AG10803 (cell line): ENCODE data around the gene TPSD1.
"Not testable (repeated sequence)": the region's sequence is repeated elsewhere in the genome, so short reads cannot be mapped to it uniquely, and the experiment has no call there.

ENCODE experiments used
- DNase-seq: peaks from one replicate; pipeline ENCODE4 v3.0.0; 2010; ENCODE audit warnings: low read depth
- H3K4me3 ChIP-seq: 2 replicates; pipeline ENCODE4 v1.5.1; 2011; ENCODE audit warnings: mild to moderate bottlenecking, low read length, control low read depth
- TF ChIP-seq, protein P1 (sequence below): conservative IDR thresholded peaks from 2 replicates; pipeline ENCODE4 v1.5.1; 2011; ENCODE audit warnings: mild to moderate bottlenecking, low read length, control low read depth, inconsistent platforms

Gene TPSD1

GRCh38 chr16:1221628-1222552 lies 34.0 kb upstream of the TPSD1 start:
- DNase-seq, result no peak
- TF ChIP-seq, protein P1, sequence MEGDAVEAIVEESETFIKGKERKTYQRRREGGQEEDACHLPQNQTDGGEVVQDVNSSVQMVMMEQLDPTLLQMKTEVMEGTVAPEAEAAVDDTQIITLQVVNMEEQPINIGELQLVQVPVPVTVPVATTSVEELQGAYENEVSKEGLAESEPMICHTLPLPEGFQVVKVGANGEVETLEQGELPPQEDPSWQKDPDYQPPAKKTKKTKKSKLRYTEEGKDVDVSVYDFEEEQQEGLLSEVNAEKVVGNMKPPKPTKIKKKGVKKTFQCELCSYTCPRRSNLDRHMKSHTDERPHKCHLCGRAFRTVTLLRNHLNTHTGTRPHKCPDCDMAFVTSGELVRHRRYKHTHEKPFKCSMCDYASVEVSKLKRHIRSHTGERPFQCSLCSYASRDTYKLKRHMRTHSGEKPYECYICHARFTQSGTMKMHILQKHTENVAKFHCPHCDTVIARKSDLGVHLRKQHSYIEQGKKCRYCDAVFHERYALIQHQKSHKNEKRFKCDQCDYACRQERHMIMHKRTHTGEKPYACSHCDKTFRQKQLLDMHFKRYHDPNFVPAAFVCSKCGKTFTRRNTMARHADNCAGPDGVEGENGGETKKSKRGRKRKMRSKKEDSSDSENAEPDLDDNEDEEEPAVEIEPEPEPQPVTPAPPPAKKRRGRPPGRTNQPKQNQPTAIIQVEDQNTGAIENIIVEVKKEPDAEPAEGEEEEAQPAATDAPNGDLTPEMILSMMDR, result no peak
- H3K4me3 ChIP-seq, result no peak overlapping the region

DNA sequence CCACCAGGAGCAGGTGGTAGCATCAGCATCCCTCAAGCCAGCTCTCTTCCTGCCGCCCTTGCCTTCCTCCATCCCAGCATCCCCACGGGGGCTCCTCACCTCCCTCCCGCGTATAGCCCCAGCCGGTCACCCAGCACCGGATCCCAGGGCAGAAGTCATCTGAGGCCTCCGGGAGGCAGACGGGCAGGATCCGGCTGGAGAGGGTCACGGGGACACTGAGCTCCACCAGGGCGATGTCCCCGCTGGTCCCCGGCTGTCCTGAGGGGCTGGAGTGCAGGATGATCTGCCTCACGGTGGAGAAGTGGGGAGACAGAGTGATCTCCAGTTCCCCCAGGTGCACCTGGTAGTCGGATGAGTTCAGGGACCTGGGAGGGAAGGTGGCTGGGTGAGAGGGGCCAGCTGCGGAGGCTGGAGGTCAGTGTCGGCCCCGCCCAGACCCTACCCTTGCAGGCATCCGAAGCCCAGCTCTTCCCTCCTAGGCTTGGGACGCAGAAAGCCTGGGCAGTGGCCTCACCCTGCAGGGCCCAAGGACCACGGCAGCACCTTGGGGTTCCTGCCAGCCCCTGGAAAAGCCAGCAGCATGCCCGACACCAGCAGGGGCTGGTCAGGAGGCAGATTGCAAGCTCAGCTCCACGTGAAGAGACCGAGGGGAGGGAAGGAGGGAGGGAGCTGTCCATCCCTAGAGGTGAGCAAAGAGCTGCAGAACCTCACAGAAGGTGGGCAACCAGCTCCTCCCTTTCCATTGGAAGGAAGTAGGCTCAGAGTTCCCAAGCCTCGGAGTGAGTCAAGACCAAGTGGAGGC lies 33.1 kb upstream of the TPSD1 start:
- DNase-seq, result no peak
- TF ChIP-seq, protein P1, result no peak

GRCh38 chr16:1223355-1224214 lies 32.3 kb upstream of the TPSD1 start:
- TF ChIP-seq, protein P1, result no peak
- DNase-seq, result no peak
- H3K4me3 ChIP-seq, result no peak overlapping the region

More for the DNA sequence above, 33.1 kb upstream of the TPSD1 start:
- no peak overlapping the region for H3K4me3 ChIP-seq

DNA sequence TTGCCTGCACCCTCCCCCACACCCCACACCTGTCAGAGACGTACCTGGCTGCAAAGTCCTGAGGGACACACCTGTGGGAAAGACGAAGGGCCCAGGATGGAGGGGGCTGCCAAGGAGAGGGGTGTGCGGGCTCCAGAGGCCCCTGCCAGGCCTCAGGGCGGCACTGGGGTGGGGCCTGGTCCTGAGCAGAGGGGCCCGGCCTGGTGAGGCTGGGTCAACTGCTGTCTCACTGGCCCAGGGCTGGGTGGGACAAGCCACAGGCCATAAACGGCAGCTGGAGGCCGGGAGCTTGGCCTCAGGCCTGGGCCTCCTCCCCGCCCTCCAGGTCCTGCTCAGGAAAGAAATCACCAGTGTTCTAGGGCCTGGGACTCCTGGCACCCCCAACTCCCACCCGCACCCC lies 31.3 kb upstream of the TPSD1 start:
- no peak for DNase-seq
- no peak overlapping the region for H3K4me3 ChIP-seq
- TF ChIP-seq, protein P1, result no peak

- no peak for DNase-seq
- H3K4me3 ChIP-seq, result no peak within 1 kb of the TSS
- TF ChIP-seq, protein P1, result no peak
Measured at GRCh38 chr16:1225051-1225451, 30.8 kb upstream of the TPSD1 start, which contains the start of gene TPSG1. Gene TPSG1 (minus strand): TSS chr16:1225268. CDS start chr16:1225252, 16 bp downstream.

- H3K4me3 ChIP-seq, DNase-seq: not testable (repeated sequence)
Measured at GRCh38 chr16:1225728-1226311, 30.0 kb upstream of the TPSD1 start.

DNA sequence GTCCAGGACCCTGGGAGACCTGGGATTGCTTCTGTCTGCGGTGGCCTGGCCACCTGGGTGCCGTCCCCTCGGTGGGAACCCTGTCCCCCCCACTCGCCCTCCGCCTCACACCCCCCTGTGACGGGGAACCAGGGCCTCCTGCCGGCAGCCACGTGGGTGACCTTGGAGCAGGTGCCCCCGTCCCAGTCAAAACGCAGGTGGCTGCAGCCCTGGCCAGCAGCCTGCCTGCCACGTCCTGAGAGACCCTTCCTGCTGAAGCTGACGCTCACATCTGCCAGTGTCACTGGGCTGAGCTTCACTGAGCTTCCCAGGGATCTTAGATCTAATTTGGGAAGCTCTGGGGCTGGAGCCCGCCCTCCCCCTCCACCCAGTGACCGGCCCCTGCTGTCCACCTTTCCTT lies 29.2 kb upstream of the TPSD1 start:
- H3K4me3 ChIP-seq, DNase-seq: not testable (repeated sequence)

DNA sequence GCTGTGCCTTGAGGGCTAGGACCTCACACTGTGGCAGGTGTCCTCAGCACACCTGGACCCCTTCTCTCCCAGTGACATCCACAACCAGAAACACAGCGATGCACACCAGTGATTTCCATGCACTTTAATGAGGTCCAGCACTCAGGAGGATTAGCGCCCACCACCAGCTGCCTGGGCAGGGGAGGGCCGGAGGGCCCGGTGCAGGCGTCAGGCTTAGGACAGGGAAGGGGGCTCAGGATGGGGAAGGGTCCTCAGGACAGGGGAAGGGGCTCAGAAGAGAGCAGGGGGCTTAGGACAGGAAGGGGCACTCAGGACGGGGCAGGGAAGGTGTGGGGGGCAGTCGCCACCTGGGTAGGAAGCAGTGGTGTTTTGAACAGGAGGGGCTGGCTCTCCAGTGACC lies 27.6 kb upstream of the TPSD1 start:
- DNase-seq, H3K4me3 ChIP-seq: not testable (repeated sequence)

- DNase-seq, H3K4me3 ChIP-seq: not testable (repeated sequence)
Measured at GRCh38 chr16:1229476-1229875, 26.4 kb upstream of the TPSD1 start.

DNA sequence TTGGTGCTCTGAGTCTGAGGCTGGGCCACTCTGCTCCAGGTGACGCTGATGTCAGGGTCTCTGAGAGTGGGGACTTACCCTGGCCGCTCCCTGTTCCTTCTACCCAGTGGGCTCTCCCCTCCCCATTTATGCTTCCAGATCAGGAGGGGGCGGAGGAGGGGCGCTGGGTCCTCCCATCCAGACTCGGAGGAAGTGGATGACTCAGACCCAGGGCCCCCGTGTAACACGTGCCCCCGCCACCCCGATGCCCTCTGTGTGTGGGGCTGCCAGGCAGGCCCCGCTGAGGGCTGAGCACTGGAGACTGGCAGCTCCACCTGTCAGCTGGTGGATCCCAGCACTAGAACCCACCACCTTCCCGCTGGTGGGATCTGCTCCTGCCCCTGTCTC lies 25.8 kb upstream of the TPSD1 start, which contains the start of gene TPSB2:
TSS of gene TPSB2 (minus strand) at position 101 of the 387 bp plus-strand sequence. CDS start 233 bp downstream, outside the sequence.
- not testable (repeated sequence) for DNase-seq, H3K4me3 ChIP-seq

DNA sequence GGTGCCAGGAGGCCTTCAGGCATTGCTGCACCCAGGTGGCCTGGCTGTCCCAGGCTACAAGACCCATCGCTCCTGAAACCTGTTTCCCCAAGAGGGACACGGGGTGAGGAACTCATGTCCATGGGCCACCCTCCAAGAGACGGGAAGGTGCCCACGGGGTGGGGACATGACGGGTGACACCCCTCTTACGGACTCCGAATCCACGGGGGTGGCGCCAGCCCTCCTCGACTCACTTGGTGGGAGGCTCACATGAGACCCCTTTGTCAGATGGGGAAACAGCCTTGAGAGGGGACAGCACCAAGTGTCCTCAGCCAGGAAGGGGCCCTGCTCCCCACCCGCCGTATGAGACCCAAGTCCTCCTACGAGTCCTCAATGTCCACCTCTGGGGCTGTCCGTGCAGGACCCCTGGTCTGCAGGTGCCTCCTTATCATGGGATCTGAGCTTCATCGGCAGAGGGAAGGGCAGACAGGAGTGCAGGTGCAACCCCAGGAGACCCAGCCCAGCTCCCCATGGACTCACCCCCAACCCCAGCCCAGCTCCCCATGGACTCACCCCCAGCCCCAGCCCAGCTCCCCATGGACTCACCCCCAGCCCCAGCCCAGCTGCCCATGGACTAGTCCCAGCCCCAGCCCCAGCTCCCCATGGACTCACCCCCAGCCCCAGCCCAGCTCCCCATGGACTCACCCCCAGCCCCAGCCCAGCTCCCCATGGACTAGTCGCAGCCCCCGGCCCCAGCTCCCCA lies 25.2 kb upstream of the TPSD1 start:
- H3K4me3 ChIP-seq, DNase-seq: not testable (repeated sequence)
